SK-MEL-5 (cell line): ENCODE measurements around the gene TYRP1. TPM values are rescaled to one million over a fixed set of nuclear protein-coding genes. Genes with fewer than 3 reads are reported as not detected.

Experiments used
- total RNA-seq: library from RNA; depleted of rRNA; stranded (reverse); fragments of >200 nt; shearing (Covaris generic); gene quantifications from 2 replicates; pipeline ENCODE4 v1.2.3, GENCODE V29; 2014; rRNA removed

TYRP1 gene
- total RNA-seq, 1 experiment from 2014 or later: 1,258 TPM

Other genes starting within 250 kb of the TYRP1 start
- 2.8 and 3.4 TPM in 2 replicates for gene LURAP1L, start 81.6 kb downstream of the TYRP1 start, total RNA-seq